Endothelial cell of umbilical vein (primary cell): ENCODE results near the gene LANCL2. TPM values are rescaled to one million over a fixed set of nuclear protein-coding genes. Genes with fewer than 3 reads are reported as not detected.
"Not testable (repeated sequence)": the region's sequence is repeated elsewhere in the genome, so short reads cannot be mapped to it uniquely, and the experiment has no call there.

ENCODE experiments used
- BruUV-seq: library from RNA; stranded (reverse); fragments of 400-500 nt; replicated peaks from 2 replicates; lab custom pipeline; 2021; lab: Mats Ljungman, UMichigan
- CTCF ChIA-PET: fragments of 300-600, 350-600 bp; sonication (Branson Sonifier 250); formaldehyde crosslinking; loops from one replicate; lab custom pipeline; 2021; ENCODE audit warnings: antibody characterized with exemption, inconsistent platforms; lab: Charles Lee
- POLR2A ChIA-PET: fragments of 300-600, 350-600 bp; sonication (Branson Sonifier 250); formaldehyde crosslinking; loops from one replicate; lab custom pipeline; 2021; ENCODE audit warnings: antibody characterized with exemption, inconsistent platforms; lab: Charles Lee
- DNase-seq: peaks from one replicate; pipeline ENCODE4 v3.0.0-alpha.2; 2011; ENCODE audit warnings: low read depth, low spot score
- FAIRE-seq: peaks from 2 replicates; lab custom pipeline; 2011; peaks lifted over from hg19 to GRCh38; lab: Jason Lieb, UNC
- H2AFZ ChIP-seq: 2 replicates; pipeline ENCODE4 v1.6.0; 2012; ENCODE audit warnings: low read depth, low read length, control low read depth, inconsistent platforms
- H3K27ac ChIP-seq: 2 replicates; pipeline ENCODE4 v1.5.1; 2011; ENCODE audit warnings: low read depth, mild to moderate bottlenecking, control low read depth, low read length, moderate library complexity; ENCODE audit not compliant: insufficient read depth
- H3K27me3 ChIP-seq, 2 experiments: 2 replicates each; pipeline versions ENCODE4 v1.6.0 to v1.6.1; 2011; ENCODE audit warnings: low read length in 2 of 2, mixed read lengths in 1 of 2; ENCODE audit not compliant: control insufficient read depth in 2 of 2, insufficient read depth in 2 of 2
- H3K36me3 ChIP-seq, 2 experiments: 2 replicates in 1 of 2; 3 replicates in 1 of 2; pipeline ENCODE4 v1.5.1; 2011; ENCODE audit warnings: low read length in 2 of 2, mild to moderate bottlenecking in 1 of 2, moderate library complexity in 1 of 2; ENCODE audit not compliant: control insufficient read depth in 2 of 2, insufficient read depth in 2 of 2; ENCODE audit errors: extremely low read depth in 1 of 2
- H3K4me1 ChIP-seq: 3 replicates; pipeline ENCODE4 v1.5.1; 2011; ENCODE audit warnings: mild to moderate bottlenecking, low read length; ENCODE audit not compliant: control insufficient read depth, insufficient read depth; ENCODE audit errors: extremely low read depth
- H3K4me2 ChIP-seq: 2 replicates; pipeline ENCODE4 v1.6.1; 2011; ENCODE audit warnings: low read length, control low read depth, mixed read lengths; ENCODE audit not compliant: insufficient read depth
- H3K4me3 ChIP-seq, 3 experiments: fragments of 200-600 bp in 1 of 3; sonication (generic), shearing (Covaris generic) in 1 of 3; replicated peaks in 1 of 3; 2 replicates each; pipeline ENCODE4 v1.5.1; 2011 to 2016; ENCODE audit warnings: control low read depth in 3 of 3, low read length in 3 of 3, mild to moderate bottlenecking in 2 of 3, inconsistent platforms in 1 of 3, low read depth in 1 of 3, moderate library complexity in 1 of 3; ENCODE audit not compliant: insufficient read depth in 1 of 3
- H3K79me2 ChIP-seq: 2 replicates; pipeline ENCODE4 v1.6.0; 2012; ENCODE audit warnings: low read length, inconsistent platforms; ENCODE audit not compliant: control insufficient read depth, insufficient read depth
- H3K9ac ChIP-seq: replicated peaks from 2 replicates; pipeline ENCODE3; 2011; ENCODE audit warnings: low read length, control low read depth; ENCODE audit not compliant: insufficient read depth; ENCODE audit errors: extremely low read depth
- H3K9me1 ChIP-seq: replicated peaks from 3 replicates; pipeline ENCODE4 v1.6.0; 2011; ENCODE audit warnings: mild to moderate bottlenecking, low read length; ENCODE audit not compliant: control insufficient read depth, insufficient read depth; ENCODE audit errors: extremely low read depth
- H3K9me3 ChIP-seq: replicated peaks from 2 replicates; pipeline ENCODE4 v1.5.1; 2012; ENCODE audit warnings: low read length, inconsistent platforms; ENCODE audit not compliant: control insufficient read depth, insufficient read depth
- H4K20me1 ChIP-seq: replicated peaks from 2 replicates; pipeline ENCODE3; 2011; ENCODE audit warnings: mild to moderate bottlenecking, low read length; ENCODE audit not compliant: control insufficient read depth, insufficient read depth; ENCODE audit errors: extremely low read depth
- CTCF ChIP-seq, 2 donors: IDR thresholded peaks; 1 replicate in 1 of 2; 2 replicates in 1 of 2; pipeline ENCODE4 v1.5.1; 2011; ENCODE audit warnings: low read length in 2 of 2, mild to moderate bottlenecking in 2 of 2, moderate library complexity in 2 of 2, control low read depth in 1 of 2, inconsistent platforms in 1 of 2, low read depth in 1 of 2; ENCODE audit not compliant: insufficient read depth in 1 of 2; ENCODE audit errors: extremely low read depth in 1 of 2
- EZH2 ChIP-seq: IDR thresholded peaks from 2 replicates; pipeline ENCODE4 v1.6.1; 2012; ENCODE audit warnings: borderline replicate concordance, low read depth, mild to moderate bottlenecking, moderate library complexity, low read length, inconsistent platforms; ENCODE audit not compliant: severe bottlenecking
- FOS ChIP-seq: IDR thresholded peaks from 2 replicates; pipeline ENCODE4 v1.6.1; 2011; ENCODE audit warnings: mild to moderate bottlenecking, low read length, moderate library complexity, borderline replicate concordance; ENCODE audit not compliant: insufficient read depth
- GATA2 ChIP-seq: IDR thresholded peaks from 2 replicates; pipeline ENCODE4 v1.7.0; 2011; ENCODE audit warnings: low read depth, mild to moderate bottlenecking, moderate library complexity, mixed read lengths, low read length; ENCODE audit not compliant: insufficient read length, insufficient read depth
- JUN ChIP-seq: IDR thresholded peaks from 2 replicates; pipeline ENCODE4 v1.6.1; 2011; ENCODE audit warnings: borderline replicate concordance, low read depth; ENCODE audit not compliant: insufficient read length, insufficient read depth
- MAX ChIP-seq: IDR thresholded peaks from 2 replicates; pipeline ENCODE4 v1.6.1; 2011; ENCODE audit not compliant: insufficient read depth, insufficient read length
- MYC ChIP-seq: IDR thresholded peaks from one replicate; pipeline ENCODE4 v1.6.1; 2011; ENCODE audit warnings: mild to moderate bottlenecking, low read depth, low read length
- POLR2A ChIP-seq: IDR thresholded peaks from 2 replicates; pipeline ENCODE4 v1.6.1; 2012; ENCODE audit warnings: low read depth, mild to moderate bottlenecking, control low read depth, low read length
- POLR2AphosphoS5 ChIP-seq: IDR thresholded peaks from 2 replicates; pipeline ENCODE4 v1.6.1; 2012; ENCODE audit warnings: low read depth, mild to moderate bottlenecking, control low read depth, low read length, moderate library complexity; ENCODE audit not compliant: insufficient read depth
- dilution Hi-C: fragments of 300-500 bp; cut with MboI; formaldehyde crosslinking; loops from one replicate; pipeline ENCODE4 v1.15.0; 2019; ENCODE audit warnings: low sequenced_read_pairs; ENCODE audit not compliant: extremely low pct_ligation_motif_present
- intact Hi-C: fragments of 100-400 bp; cut with micrococcal nuclease; formaldehyde crosslinking; loops from one replicate; pipeline ENCODE4 v1.10.0; 2022
- polyA plus RNA-seq, 4 experiments: library from polyadenylated mRNA; depleted of rRNA in 3 of 4; stranded (reverse) in 3 of 4; unstranded in 1 of 4; fragments of >200 nt; gene quantifications; 2 replicates each; pipeline versions ENCODE4 v1.2.1 to v1.2.3, GENCODE V29; 2011 to 2012; ENCODE audit warnings: missing spikeins in 1 of 4
- total RNA-seq: library from RNA; stranded (reverse); gene quantifications from 2 replicates; pipeline ENCODE4 v1.2.3, GENCODE V29; 2021

Gene LANCL2
- total and polyA plus RNA-seq, 2 donors (not counting 3 experiments of a cell fraction or from before 2014, with no cell fraction given): 19.2 to 25.3 TPM

- Histone ChIP-seq H3K9ac (no peak overlapping the region), H3K4me3 (no peak overlapping the region), H3K27ac (no peak overlapping the region), H3K79me2 (no peaks in the 10 kb centered on the region), H3K9me1 (no peaks in the 10 kb centered on the region), H3K9me3 (no peaks in the 10 kb centered on the region), H3K36me3 (no peaks in the 10 kb centered on the region), H3K4me1 (peaks cover 20% of the 10 kb centered on the region), H3K27me3 (no peaks in the 10 kb centered on the region), H4K20me1 (no peaks in the 10 kb centered on the region), H3K4me2 (no peak overlapping the region), H2AFZ (no peak overlapping the region)
- intact Hi-C loops (no loop called here), dilution Hi-C loops (no loop called here)
- DNase-seq (no peak), FAIRE-seq (no peak)
- BruUV-seq: no TSS peak
- ChIA-PET POLR2A (no interaction called here), CTCF (interaction anchor here (0.9 to 1.6 kb wide), 3 partner anchors 63 to 96 kb away, joined by 3 to 5 read pairs (median 3); no protein-coding TSS in a partner anchor)
- TF ChIP-seq MYC: no peak
- TF ChIP-seq JUN: no peak
- TF ChIP-seq CTCF (IDR thresholded peaks at IDR 0.05; ENCODE audit: extremely low read depth in 1 of 2, insufficient read depth in 1 of 2, low read depth in 1 of 2, low read length in 2 of 2): no peak
- no peak for TF ChIP-seq MAX
- no peak for TF ChIP-seq EZH2
- TF ChIP-seq FOS: no peak
- no peak for TF ChIP-seq POLR2A
- no peak for TF ChIP-seq POLR2AphosphoS5
- TF ChIP-seq GATA2: no peak
These were observed 13.9 kb upstream of the LANCL2 start for GRCh38 chr7:55351263-55351662.

GRCh38 chr7:55352947-55353273, 12.2 kb upstream of the LANCL2 start:
- H3K27ac ChIP-seq, H3K9ac ChIP-seq, H3K27me3 ChIP-seq, FAIRE-seq, BruUV-seq, H3K79me2 ChIP-seq, dilution Hi-C loops, H3K9me1 ChIP-seq, H3K4me3 ChIP-seq, H4K20me1 ChIP-seq, POLR2A ChIA-PET, H3K36me3 ChIP-seq, DNase-seq, intact Hi-C loops, H3K4me2 ChIP-seq, H3K9me3 ChIP-seq, H2AFZ ChIP-seq: not testable (repeated sequence)
- H3K4me1 ChIP-seq: peaks cover 20% of the 10 kb centered on the region
- CTCF ChIA-PET: interaction anchor here (1.4 kb wide), 1 partner anchor 63 kb away, joined by 5 read pairs; no protein-coding TSS in a partner anchor
